K562 (cell line): ENCODE measurements around the gene SELENOI. TPM values are rescaled to one million over a fixed set of nuclear protein-coding genes. Genes with fewer than 3 reads are reported as not detected.

ENCODE experiments used
- CC2D1A ChIP-seq: fragments of 450-650 bp; IDR thresholded peaks from 2 replicates; pipeline ENCODE4 v1.6.1; 2017; ENCODE audit warnings: mild to moderate bottlenecking
- ETV6 ChIP-seq, 3 experiments: fragments of 150-350 bp in 1 of 3; sonication (generic) in 1 of 3; formaldehyde crosslinking in 1 of 3; IDR thresholded peaks; 2 replicates each; pipeline versions ENCODE4 v1.6.1 to v1.8.0; 2014 to 2022; ENCODE audit warnings: borderline replicate concordance in 2 of 3, low read depth in 2 of 3, antibody characterized with exemption in 1 of 3, low read length in 1 of 3, mild to moderate bottlenecking in 1 of 3, missing genetic modification reagents in 1 of 3
- FOXP4 ChIP-seq: sonication (generic); formaldehyde crosslinking; IDR thresholded peaks from 2 replicates; pipeline ENCODE4 v1.8.0; 2022; ENCODE audit warnings: mild to moderate bottlenecking, missing genetic modification reagents, borderline replicate concordance
- GMEB1 ChIP-seq: fragments of 250-450 bp; sonication (Bioruptor Pico); IDR thresholded peaks from 2 replicates; pipeline ENCODE4 v1.4.0; 2020; ENCODE audit warnings: mild to moderate bottlenecking
- HINFP ChIP-seq: fragments of 450-650 bp; conservative IDR thresholded peaks from 2 replicates; pipeline ENCODE4 v1.6.1; 2016; ENCODE audit warnings: missing genetic modification characterization, low read depth, mild to moderate bottlenecking, control low read depth, missing compliant biosample characterization
- HOXB6 ChIP-seq: fragments of 250-450 bp; sonication (Bioruptor Pico); IDR thresholded peaks from 2 replicates; pipeline ENCODE4 v1.5.1; 2022; ENCODE audit warnings: mild to moderate bottlenecking, borderline replicate concordance
- KAT7 ChIP-seq: sonication (generic); formaldehyde crosslinking; IDR thresholded peaks from 2 replicates; pipeline ENCODE4 v1.8.0; 2022; ENCODE audit warnings: missing genetic modification reagents, mild to moderate bottlenecking, borderline replicate concordance
- KLF1 ChIP-seq: fragments of 450-650 bp; IDR thresholded peaks from 2 replicates; pipeline ENCODE4 v1.6.1; 2016; ENCODE audit warnings: missing genetic modification characterization, missing compliant biosample characterization
- MCM7 ChIP-seq, 2 experiments: fragments of 450-650 bp; IDR thresholded peaks; 2 replicates each; pipeline ENCODE4 v1.6.1; 2016 to 2018
- MEIS2 ChIP-seq: fragments of 450-650 bp; IDR thresholded peaks from 2 replicates; pipeline ENCODE4 v1.6.1; 2014; ENCODE audit warnings: mild to moderate bottlenecking; ENCODE audit not compliant: partially characterized antibody
- MXD1 ChIP-seq: fragments of 250-450 bp; sonication (Bioruptor Pico); IDR thresholded peaks from 2 replicates; pipeline ENCODE4 v1.8.0; 2021; ENCODE audit warnings: borderline replicate concordance, mild to moderate bottlenecking, moderate library complexity; ENCODE audit not compliant: poor library complexity, severe bottlenecking
- POLR2A ChIP-seq: fragments of 450-650 bp; conservative IDR thresholded peaks from 2 replicates; pipeline ENCODE4 v1.6.1; 2016
- PTTG1 ChIP-seq: fragments of 450-650 bp; IDR thresholded peaks from 2 replicates; pipeline ENCODE4 v1.6.1; 2016; ENCODE audit warnings: low read depth, mild to moderate bottlenecking, missing genetic modification characterization, missing compliant biosample characterization
- SNRNP70 ChIP-seq: fragments of 200-400 bp; formaldehyde crosslinking; optimal IDR thresholded peaks from 2 replicates; pipeline ENCODE3; 2017; ENCODE audit warnings: low read depth, low read length
- SREBF1 ChIP-seq: fragments of 150-350 bp; IDR thresholded peaks from 2 replicates; pipeline ENCODE4 v1.6.1; 2014; ENCODE audit warnings: antibody characterized with exemption, low read depth, low read length, borderline replicate concordance
- STAT5B ChIP-seq: fragments of 250-450 bp; sonication (Bioruptor Pico); IDR thresholded peaks from 2 replicates; pipeline ENCODE4 v1.8.0; 2021; ENCODE audit warnings: mild to moderate bottlenecking, inconsistent platforms
- TCFL5 ChIP-seq: fragments of 250-450 bp; sonication (Bioruptor Pico); conservative IDR thresholded peaks from 2 replicates; pipeline ENCODE4 v1.6.1; 2021; ENCODE audit warnings: mild to moderate bottlenecking, moderate library complexity, matching md5 sums
- TSC22D4 ChIP-seq: fragments of 450-650 bp; IDR thresholded peaks from 2 replicates; pipeline ENCODE4 v1.6.1; 2016; ENCODE audit warnings: missing genetic modification characterization, missing biosample characterization, control low read depth
- ZNF174 ChIP-seq: fragments of 250-450 bp; sonication (Bioruptor Pico); IDR thresholded peaks from 2 replicates; pipeline ENCODE4 v1.4.0; 2020; ENCODE audit warnings: mild to moderate bottlenecking
- polyA plus RNA-seq, 8 experiments: library from polyadenylated mRNA; depleted of rRNA in 4 of 8; stranded (reverse) in 5 of 8; unstranded in 3 of 8; fragments of >200 nt; fragmentation: Nextera tagmentation in 2 of 8; fragmentation: Illumina TruSeq in 1 of 8; extraction: Ambion mirVana in 2 of 8; extraction: Trizol in 1 of 8; gene quantifications; 2 replicates each; pipeline versions ENCODE4 v1.2.1 to v1.2.3, GENCODE V29; 2011 to 2014; ENCODE audit warnings: inconsistent platforms in 1 of 8, missing spikeins in 1 of 8
- total RNA-seq, 7 experiments: library from RNA; depleted of rRNA in 6 of 7; stranded (reverse); fragments of >200 nt in 6 of 7; fragmentation: Illumina TruSeq in 2 of 7; extraction: Trizol in 2 of 7; gene quantifications; 2 replicates each; pipeline versions ENCODE4 v1.2.1 to v1.2.3, GENCODE V29; 2011 to 2021; ENCODE audit warnings: low replicate concordance in 1 of 7
- TF ChIP-seq, protein P1 (sequence below): fragments of 450-650 bp; formaldehyde crosslinking; IDR thresholded peaks from 2 replicates; pipeline ENCODE4 v1.4.0; 2020; ENCODE audit warnings: mild to moderate bottlenecking, moderate library complexity

Gene SELENOI
- total and polyA plus RNA-seq, 9 of the 15 experiments (the other 6 are each of a cell fraction or from before 2014, with no cell fraction given) = 9.6 to 46.9 (median 24.4) TPM

DNA sequence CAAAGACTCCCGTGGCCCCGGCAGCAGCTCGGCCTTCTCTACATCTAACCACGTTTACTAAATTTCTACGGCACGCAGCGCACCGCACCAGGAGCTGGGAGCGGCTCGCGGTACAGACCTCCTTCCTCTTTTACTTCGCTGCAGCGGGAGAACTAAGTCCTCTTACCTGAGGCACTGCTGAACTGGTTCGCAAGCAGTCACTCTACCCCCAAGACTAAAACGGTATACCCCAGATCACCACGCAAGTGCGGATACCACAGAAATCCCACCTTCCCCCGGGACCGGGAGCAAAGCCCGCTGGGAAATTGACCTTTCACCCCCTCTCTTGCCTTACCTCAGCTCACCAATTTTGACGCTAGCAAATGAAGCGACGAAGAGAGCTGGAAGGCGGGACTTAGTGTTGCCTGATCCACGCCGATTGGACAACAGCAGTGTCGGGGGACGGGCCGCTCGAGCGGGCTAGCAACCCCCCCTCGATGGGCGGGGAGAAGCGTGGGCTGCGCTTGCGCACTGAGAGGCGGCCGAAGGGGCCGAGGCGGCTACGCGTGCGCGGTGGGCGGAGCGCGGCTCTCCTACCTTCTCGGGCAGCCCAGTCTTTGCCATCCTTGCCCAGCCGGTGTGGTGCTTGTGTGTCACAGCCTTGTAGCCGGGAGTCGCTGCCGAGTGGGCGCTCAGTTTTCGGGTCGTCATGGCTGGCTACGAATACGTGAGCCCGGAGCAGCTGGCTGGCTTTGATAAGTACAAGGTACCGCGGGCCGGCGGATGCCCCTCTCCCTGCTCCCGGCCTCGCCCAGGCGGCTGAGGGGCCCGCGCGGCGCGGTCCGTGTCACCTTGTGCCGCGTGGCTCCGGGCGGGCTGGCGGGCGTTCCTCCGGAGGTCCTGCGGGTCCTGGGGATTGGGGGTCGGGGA, at the start of gene SELENOI (continued):
- TF ChIP-seq FOXP4 (CRISPR knock-in tag) (no peak), MXD1 (CRISPR knock-in tag) (peak; percentile 9), ETV6 (IDR thresholded peaks at IDR 0.05; ENCODE audit: borderline replicate concordance in 1 of 2, low read depth in 2 of 2, low read length in 1 of 2) (no peak), ETV6 (CRISPR knock-in tag; IDR thresholded peaks at IDR 0.05; ENCODE audit: borderline replicate concordance) (no peak), GMEB1 (CRISPR knock-in tag) (no peak), TCFL5 (CRISPR knock-in tag) (no peak), TSC22D4 (tag) (no peak), STAT5B (CRISPR knock-in tag) (no peak), SREBF1 (no peak), KLF1 (no peak), MCM7 (IDR thresholded peaks at IDR 0.05) (no peak), ZNF174 (no peak), POLR2A (peak; percentile 99), HINFP (no peak), SNRNP70 (no peak), MEIS2 (peak; percentile 98), HOXB6 (no peak), CC2D1A (no peak; the same call in 1 of the 2 replicates), KAT7 (CRISPR knock-in tag) (peak; percentile 38; the same call in 1 of the 2 replicates), PTTG1 (tag) (no peak)
- TF ChIP-seq, protein P1, sequence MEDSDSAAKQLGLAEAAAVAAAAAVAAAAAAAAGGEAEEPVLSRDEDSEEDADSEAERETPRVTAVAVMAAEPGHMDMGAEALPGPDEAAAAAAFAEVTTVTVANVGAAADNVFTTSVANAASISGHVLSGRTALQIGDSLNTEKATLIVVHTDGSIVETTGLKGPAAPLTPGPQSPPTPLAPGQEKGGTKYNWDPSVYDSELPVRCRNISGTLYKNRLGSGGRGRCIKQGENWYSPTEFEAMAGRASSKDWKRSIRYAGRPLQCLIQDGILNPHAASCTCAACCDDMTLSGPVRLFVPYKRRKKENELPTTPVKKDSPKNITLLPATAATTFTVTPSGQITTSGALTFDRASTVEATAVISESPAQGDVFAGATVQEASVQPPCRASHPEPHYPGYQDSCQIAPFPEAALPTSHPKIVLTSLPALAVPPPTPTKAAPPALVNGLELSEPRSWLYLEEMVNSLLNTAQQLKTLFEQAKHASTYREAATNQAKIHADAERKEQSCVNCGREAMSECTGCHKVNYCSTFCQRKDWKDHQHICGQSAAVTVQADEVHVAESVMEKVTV (CRISPR knock-in tag) = no peak
